PC-3 (cell line): ENCODE results near the gene STRN3. TPM values are rescaled to one million over a fixed set of nuclear protein-coding genes. Genes with fewer than 3 reads are reported as not detected.

Source experiments
- ATAC-seq: fragments of 200-7000 bp; cut with Tn5 transposase; 2 replicates; pipeline ENCODE4 v1.9.1; 2020; ENCODE audit warnings: mild to moderate bottlenecking, moderate library complexity
- BruUV-seq: library from RNA; stranded (reverse); fragments of 400-500 nt; replicated peaks from 2 replicates; lab custom pipeline; 2021; lab: Mats Ljungman, UMichigan
- CTCF ChIA-PET: fragments of 300-600 bp; sonication (Branson Sonifier 250); formaldehyde crosslinking; loops from one replicate; lab custom pipeline; 2022; ENCODE audit warnings: antibody characterized with exemption; lab: Charles Lee
- POLR2A ChIA-PET: fragments of 300-600 bp; sonication (Branson Sonifier 250); formaldehyde crosslinking; loops from one replicate; lab custom pipeline; 2022; ENCODE audit warnings: antibody characterized with exemption; ENCODE audit not compliant: unreplicated experiment; lab: Charles Lee
- DNase-seq: peaks from one replicate; pipeline ENCODE4 v3.0.0-alpha.2; 2015
- H2AFZ ChIP-seq: fragments of 300-600 bp; sonication (generic); 2 replicates; pipeline ENCODE4 v1.6.0; 2016; ENCODE audit warnings: antibody characterized with exemption, low read length
- H3F3A ChIP-seq: fragments of 300-600 bp; sonication (generic); one replicate; pipeline ENCODE4 v1.6.0; 2017; ENCODE audit warnings: antibody characterized with exemption, low read length, control low read depth, mild to moderate bottlenecking; ENCODE audit not compliant: unreplicated experiment
- H3K27ac ChIP-seq: fragments of 300-600 bp; sonication (generic); 2 replicates; pipeline ENCODE4 v1.5.1; 2016; ENCODE audit warnings: mild to moderate bottlenecking, low read length
- H3K27me3 ChIP-seq: fragments of 300-600 bp; sonication (generic); 2 replicates; pipeline ENCODE4 v1.6.1; 2016; ENCODE audit warnings: low read length, mixed read lengths
- H3K36me3 ChIP-seq: fragments of 300-600 bp; sonication (generic); 2 replicates; pipeline ENCODE4 v1.6.1; 2016; ENCODE audit warnings: low read depth, mixed run types, low read length, mixed read lengths
- H3K4me1 ChIP-seq: fragments of 300-600 bp; sonication (generic); 2 replicates; pipeline ENCODE4 v1.5.1; 2016; ENCODE audit warnings: low read length; ENCODE audit not compliant: insufficient read depth
- H3K4me2 ChIP-seq: fragments of 300-600 bp; sonication (generic); 2 replicates; pipeline ENCODE4 v1.6.0; 2016; ENCODE audit warnings: low read length
- H3K4me3 ChIP-seq: fragments of 300-600 bp; sonication (generic); 2 replicates; pipeline ENCODE4 v1.5.1; 2016; ENCODE audit warnings: mild to moderate bottlenecking, low read length, mixed read lengths
- H3K79me2 ChIP-seq: fragments of 300-600 bp; sonication (generic); 2 replicates; pipeline ENCODE4 v1.6.1; 2017; ENCODE audit warnings: low read length, mixed read lengths
- H3K9ac ChIP-seq: fragments of 300-600 bp; sonication (generic); 2 replicates; pipeline ENCODE4 v1.6.0; 2016; ENCODE audit warnings: mild to moderate bottlenecking, low read length
- H3K9me2 ChIP-seq: fragments of 300-600 bp; sonication (generic); replicated peaks from 2 replicates; pipeline ENCODE4 v1.6.1; 2016; ENCODE audit warnings: mixed run types, low read length, mixed read lengths
- H3K9me3 ChIP-seq: fragments of 300-600 bp; sonication (generic); 2 replicates; pipeline ENCODE4 v1.6.1; 2016; ENCODE audit warnings: low read length, mixed read lengths
- H4K20me1 ChIP-seq: fragments of 300-600 bp; sonication (generic); 2 replicates; pipeline ENCODE4 v1.6.1; 2016; ENCODE audit warnings: low read length, mixed read lengths
- CTCF ChIP-seq: fragments of 300-600 bp; sonication (generic); conservative IDR thresholded peaks from 2 replicates; pipeline ENCODE4 v1.5.1; 2017; ENCODE audit warnings: antibody characterized with exemption, low read depth, mild to moderate bottlenecking, low read length
- EZH2 ChIP-seq: fragments of 300-600 bp; sonication (generic); IDR thresholded peaks from one replicate; pipeline ENCODE4 v1.6.1; 2017; ENCODE audit warnings: antibody characterized with exemption, mild to moderate bottlenecking, low read length; ENCODE audit not compliant: unreplicated experiment
- EZH2phosphoT487 ChIP-seq: fragments of 300-600 bp; sonication (generic); IDR thresholded peaks from 2 replicates; pipeline ENCODE4 v1.6.1; 2018; ENCODE audit warnings: mild to moderate bottlenecking, antibody characterized with exemption, low read length, borderline replicate concordance
- intact Hi-C: fragments of 100-400 bp; cut with micrococcal nuclease; formaldehyde crosslinking; loops from 2 replicates; pipeline ENCODE4 v1.9.0; 2023
- total RNA-seq: library from RNA; depleted of rRNA; stranded (reverse); fragments of >200 nt; gene quantifications from 2 replicates; pipeline ENCODE4 v1.2.3, GENCODE V29; 2014

The STRN3 gene
- total RNA-seq, 1 experiment from 2014 or later, result 41.4 TPM

GRCh38 chr14:30872602-30873001, 153.6 kb downstream of the STRN3 start:
- no peaks in the 10 kb centered on the region for H3K27me3 ChIP-seq

GRCh38 chr14:30869551-30870155, 156.5 kb downstream of the STRN3 start:
- ChIA-PET CTCF (no interaction called here), POLR2A (no interaction called here)
- H3K4me1 ChIP-seq, result no peaks in the 10 kb centered on the region
- H3K4me2 ChIP-seq, result no peak overlapping the region
- H3K36me3 ChIP-seq, result no peaks in the 10 kb centered on the region
- H3K27ac ChIP-seq, result no peak overlapping the region
- no peak overlapping the region for H2AFZ ChIP-seq
- no peak overlapping the region for H3K4me3 ChIP-seq
- no peaks in the 10 kb centered on the region for H3K9me3 ChIP-seq
- H3K27me3 ChIP-seq, result no peaks in the 10 kb centered on the region
- no peak overlapping the region for H3K9ac ChIP-seq
- no peaks in the 10 kb centered on the region for H4K20me1 ChIP-seq
- ATAC-seq (no peak), DNase-seq (no peak)
- intact Hi-C loops, result no loop called here
- no TSS peak for BruUV-seq
- TF ChIP-seq EZH2, result no peak
- no peak for TF ChIP-seq EZH2phosphoT487
- TF ChIP-seq CTCF, result no peak
- no peaks in the 10 kb centered on the region for H3K9me2 ChIP-seq
- H3F3A ChIP-seq, result no peaks in the 10 kb centered on the region
- H3K79me2 ChIP-seq, result no peaks in the 10 kb centered on the region

More at GRCh38 chr14:30872602-30873001, 153.6 kb downstream of the STRN3 start:
- Histone ChIP-seq H3K4me3 (no peak overlapping the region), H4K20me1 (no peaks in the 10 kb centered on the region), H3K9ac (no peak overlapping the region), H3K4me1 (no peaks in the 10 kb centered on the region), H3K4me2 (no peak overlapping the region), H3K36me3 (no peaks in the 10 kb centered on the region), H3K9me2 (no peaks in the 10 kb centered on the region), H2AFZ (no peak overlapping the region), H3F3A (no peaks in the 10 kb centered on the region), H3K79me2 (no peaks in the 10 kb centered on the region), H3K9me3 (no peaks in the 10 kb centered on the region), H3K27ac (no peak overlapping the region)
- no peak for DNase-seq
- no peak for ATAC-seq
- TF ChIP-seq EZH2 (no peak), CTCF (no peak), EZH2phosphoT487 (no peak)
- ChIA-PET POLR2A (no interaction called here), CTCF (no interaction called here)
- BruUV-seq, result no TSS peak
- intact Hi-C loops, result no loop called here

- no peak for TF ChIP-seq EZH2
- no peak for TF ChIP-seq CTCF
- no peak for TF ChIP-seq EZH2phosphoT487
- Histone ChIP-seq H3K9me3 (no peaks in the 10 kb centered on the region), H3F3A (no peaks in the 10 kb centered on the region), H4K20me1 (no peaks in the 10 kb centered on the region), H2AFZ (no peak overlapping the region), H3K4me3 (no peak overlapping the region), H3K9ac (no peak overlapping the region), H3K36me3 (no peaks in the 10 kb centered on the region), H3K27ac (no peak overlapping the region), H3K9me2 (no peaks in the 10 kb centered on the region), H3K79me2 (no peaks in the 10 kb centered on the region), H3K4me2 (no peak overlapping the region), H3K27me3 (no peaks in the 10 kb centered on the region), H3K4me1 (no peaks in the 10 kb centered on the region)
- ChIA-PET CTCF (no interaction called here), POLR2A (no interaction called here)
- DNase-seq (no peak), ATAC-seq (no peak)
- no TSS peak for BruUV-seq
- intact Hi-C loops, result no loop called here
These were observed 157.4 kb downstream of the STRN3 start for GRCh38 chr14:30868736-30869135.
